IMR-90 (cell line): ENCODE measurements around the gene COL27A1. TPM values are rescaled to one million over a fixed set of nuclear protein-coding genes. Genes with fewer than 3 reads are reported as not detected.

Experiments used
- ATAC-seq: fragments of 200-7000 bp; cut with Tn5 transposase; 2 replicates; pipeline ENCODE4 v1.9.1; 2020; ENCODE audit warnings: low read depth, mild to moderate bottlenecking, moderate library complexity
- BruUV-seq: library from RNA; stranded (reverse); fragments of 400-500 nt; replicated peaks from 2 replicates; lab custom pipeline; 2021; lab: Mats Ljungman, UMichigan
- CTCF ChIA-PET: fragments of 300-600 bp; formaldehyde crosslinking; extraction: SDS; loops from one replicate; lab custom pipeline; 2021; ENCODE audit warnings: antibody characterized with exemption; lab: Yijun Ruan, JAX
- POLR2A ChIA-PET: fragments of 300-600 bp; sonication (Branson Sonifier 250); formaldehyde crosslinking; loops from one replicate; lab custom pipeline; 2022; ENCODE audit warnings: antibody characterized with exemption; ENCODE audit not compliant: unreplicated experiment; lab: Charles Lee
- DNase-seq: peaks from one replicate; pipeline ENCODE4 v3.0.0; 2013
- H2AFZ ChIP-seq: replicated peaks from 2 replicates; pipeline ENCODE3; 2013; ENCODE audit warnings: low read length, mild to moderate bottlenecking; ENCODE audit not compliant: poor library complexity
- H2AK5ac ChIP-seq: 2 replicates; pipeline ENCODE4 v1.6.1; 2013; ENCODE audit warnings: low read depth, low read length, inconsistent platforms
- H2AK9ac ChIP-seq: replicated peaks from 2 replicates; pipeline ENCODE3; 2013; ENCODE audit warnings: mild to moderate bottlenecking, low read depth, low read length, moderate library complexity; ENCODE audit not compliant: poor library complexity
- H2BK120ac ChIP-seq: 2 replicates; pipeline ENCODE4 v1.6.1; 2013; ENCODE audit warnings: low read depth, low read length, inconsistent platforms
- H2BK15ac ChIP-seq: 3 replicates; pipeline ENCODE4 v1.6.1; 2013; ENCODE audit warnings: low read depth, low read length, inconsistent platforms
- H2BK20ac ChIP-seq: 2 replicates; pipeline ENCODE4 v1.6.1; 2013; ENCODE audit warnings: low read depth, mild to moderate bottlenecking, inconsistent platforms, low read length, moderate library complexity
- H2BK5ac ChIP-seq: 2 replicates; pipeline ENCODE4 v1.6.1; 2013; ENCODE audit warnings: mild to moderate bottlenecking, low read depth, low read length, inconsistent platforms; ENCODE audit not compliant: poor library complexity, severe bottlenecking
- H3K14ac ChIP-seq: replicated peaks from 2 replicates; pipeline ENCODE4 v1.6.1; 2013; ENCODE audit warnings: low read depth, low read length, inconsistent platforms
- H3K18ac ChIP-seq: 2 replicates; pipeline ENCODE4 v1.6.1; 2013; ENCODE audit warnings: low read depth, low read length, control low read depth
- H3K23ac ChIP-seq: 2 replicates; pipeline ENCODE4 v1.6.1; 2013; ENCODE audit warnings: low read depth, low read length, inconsistent platforms
- H3K27ac ChIP-seq: 2 replicates; pipeline ENCODE4 v1.5.1; 2013; ENCODE audit warnings: mild to moderate bottlenecking, control low read depth, low read length; ENCODE audit not compliant: insufficient read depth
- H3K27me3 ChIP-seq: 2 replicates; pipeline ENCODE4 v1.6.1; 2013; ENCODE audit warnings: low read length; ENCODE audit not compliant: control insufficient read depth, insufficient read depth
- H3K36me3 ChIP-seq: 2 replicates; pipeline ENCODE4 v1.6.1; 2013; ENCODE audit warnings: low read length, mixed read lengths; ENCODE audit not compliant: control insufficient read depth, insufficient read depth
- H3K4ac ChIP-seq: 2 replicates; pipeline ENCODE4 v1.6.1; 2013; ENCODE audit warnings: low read depth, low read length, inconsistent platforms
- H3K4me1 ChIP-seq: 2 replicates; pipeline ENCODE4 v1.6.1; 2013; ENCODE audit warnings: low read length, mixed read lengths; ENCODE audit not compliant: control insufficient read depth, insufficient read depth
- H3K4me2 ChIP-seq: 2 replicates; pipeline ENCODE4 v1.6.1; 2013; ENCODE audit warnings: low read depth, mild to moderate bottlenecking, control low read depth, low read length, moderate library complexity
- H3K4me3 ChIP-seq: 2 replicates; pipeline ENCODE4 v1.5.1; 2013; ENCODE audit warnings: low read depth, mild to moderate bottlenecking, control low read depth, low read length, moderate library complexity; ENCODE audit not compliant: insufficient read depth
- H3K56ac ChIP-seq: 2 replicates; pipeline ENCODE4 v1.6.1; 2013; ENCODE audit warnings: low read length, inconsistent platforms; ENCODE audit not compliant: insufficient read depth; ENCODE audit errors: extremely low read depth
- H3K79me1 ChIP-seq, 2 experiments: 2 replicates each; pipeline ENCODE4 v1.6.1; 2013; ENCODE audit warnings: low read length in 2 of 2, inconsistent platforms in 1 of 2, low read depth in 1 of 2
- H3K9ac ChIP-seq: 2 replicates; pipeline ENCODE4 v1.6.1; 2013; ENCODE audit warnings: low read depth, low read length, control low read depth
- H3K9me1 ChIP-seq: 2 replicates; pipeline ENCODE4 v1.6.1; 2013; ENCODE audit warnings: low read length, inconsistent platforms; ENCODE audit not compliant: insufficient read depth
- H3K9me3 ChIP-seq: 2 replicates; pipeline ENCODE4 v1.6.1; 2013; ENCODE audit warnings: low read length; ENCODE audit not compliant: control insufficient read depth, insufficient read depth
- H4K20me1 ChIP-seq: 2 replicates; pipeline ENCODE4 v1.6.1; 2013; ENCODE audit warnings: low read length, inconsistent platforms; ENCODE audit not compliant: insufficient read depth
- H4K5ac ChIP-seq: 2 replicates; pipeline ENCODE4 v1.6.1; 2013; ENCODE audit warnings: mild to moderate bottlenecking, low read depth, low read length, control low read depth
- H4K8ac ChIP-seq, 2 experiments: 2 replicates each; pipeline ENCODE4 v1.6.1; 2013; ENCODE audit warnings: low read depth in 2 of 2, low read length in 2 of 2, control low read depth in 1 of 2, inconsistent platforms in 1 of 2
- H4K91ac ChIP-seq: 2 replicates; pipeline ENCODE4 v1.6.1; 2013; ENCODE audit warnings: low read depth, low read length, inconsistent platforms; ENCODE audit not compliant: insufficient read depth
- BHLHE40 ChIP-seq: fragments of 150-350 bp; IDR thresholded peaks from 2 replicates; pipeline ENCODE4 v1.6.1; 2016; ENCODE audit warnings: mild to moderate bottlenecking, low read depth, low read length
- CEBPB ChIP-seq: IDR thresholded peaks from 2 replicates; pipeline ENCODE4 v1.6.1; 2012; ENCODE audit warnings: low read depth, low read length, improper control_type of control experiment
- CHD1 ChIP-seq: IDR thresholded peaks from 2 replicates; pipeline ENCODE4 v1.6.1; 2012; ENCODE audit warnings: low read depth, low read length, improper control_type of control experiment
- CTCF ChIP-seq: conservative IDR thresholded peaks from 2 replicates; pipeline ENCODE4 v1.5.1; 2012; ENCODE audit warnings: mild to moderate bottlenecking, low read depth, low read length, improper control_type of control experiment
- ELK1 ChIP-seq: fragments of 150-350 bp; IDR thresholded peaks from 2 replicates; pipeline ENCODE4 v1.6.1; 2016; ENCODE audit warnings: low read depth, mild to moderate bottlenecking, low read length, moderate library complexity, borderline replicate concordance
- FOS ChIP-seq: fragments of 150-350 bp; IDR thresholded peaks from 2 replicates; pipeline ENCODE4 v1.6.1; 2016; ENCODE audit warnings: low read depth, low read length
- MAFK ChIP-seq: IDR thresholded peaks from 2 replicates; pipeline ENCODE4 v1.6.1; 2012; ENCODE audit warnings: low read depth, low read length, improper control_type of control experiment
- MAZ ChIP-seq: IDR thresholded peaks from 2 replicates; pipeline ENCODE4 v1.6.1; 2012; ENCODE audit warnings: low read depth, mild to moderate bottlenecking, low read length, improper control_type of control experiment, moderate library complexity, borderline replicate concordance
- MXI1 ChIP-seq: IDR thresholded peaks from 2 replicates; pipeline ENCODE4 v1.6.1; 2012; ENCODE audit warnings: low read depth, mild to moderate bottlenecking, low read length, moderate library complexity, borderline replicate concordance
- NFE2L2 ChIP-seq: fragments of 150-350 bp; IDR thresholded peaks from 2 replicates; pipeline ENCODE4 v1.6.1; 2016; ENCODE audit warnings: low read depth, mild to moderate bottlenecking, low read length
- POLR2A ChIP-seq: IDR thresholded peaks from 2 replicates; pipeline ENCODE4 v1.6.1; 2012; ENCODE audit warnings: mild to moderate bottlenecking, low read depth, low read length
- RAD21 ChIP-seq: IDR thresholded peaks from 2 replicates; pipeline ENCODE4 v1.6.1; 2012; ENCODE audit warnings: low read length, improper control_type of control experiment
- RCOR1 ChIP-seq: IDR thresholded peaks from 2 replicates; pipeline ENCODE4 v1.6.1; 2012; ENCODE audit warnings: mild to moderate bottlenecking, low read length, improper control_type of control experiment; ENCODE audit not compliant: insufficient replicate concordance
- RFX5 ChIP-seq: IDR thresholded peaks from 2 replicates; pipeline ENCODE4 v1.8.0; 2012; ENCODE audit warnings: low read depth, mild to moderate bottlenecking, low read length, moderate library complexity
- SMC3 ChIP-seq: fragments of 150-350 bp; IDR thresholded peaks from 2 replicates; pipeline ENCODE4 v1.6.1; 2016; ENCODE audit warnings: low read depth, mild to moderate bottlenecking, antibody characterized with exemption, low read length, moderate library complexity
- WGBS, 2 experiments: methylation state at CpG; one replicate each; pipeline versions ENCODE4 v1.1.5 to v1.1.7; 2013; ENCODE audit warnings: missing lambda C conversion rate in 2 of 2; ENCODE audit not compliant: insufficient read length in 1 of 2; ENCODE audit errors: extremely low coverage in 2 of 2; 5-methylcytosine and 5-hydroxymethylcytosine counted together
- dilution Hi-C: fragments of 300-500 bp; cut with HindIII; formaldehyde crosslinking; loops from one replicate; pipeline ENCODE4 v1.14.3; 2018; ENCODE audit warnings: low sequenced_read_pairs; ENCODE audit not compliant: unreplicated experiment
- in situ Hi-C: fragments of 300-500 bp; cut with MboI; formaldehyde crosslinking; loops from 3 replicates; pipeline ENCODE4 v1.14.3; 2019; ENCODE audit warnings: low sequenced_read_pairs, inconsistent platforms, mixed read lengths
- intact Hi-C: fragments of 100-400 bp; cut with micrococcal nuclease; formaldehyde crosslinking; loops from 2 replicates; pipeline ENCODE4 v1.10.0; 2022
- polyA plus RNA-seq, 3 experiments: library from polyadenylated mRNA; depleted of rRNA; stranded (reverse); fragments of >200 nt; gene quantifications; 2 replicates each; pipeline ENCODE4 v1.2.3, GENCODE V29; 2012; ENCODE audit warnings: low replicate concordance in 1 of 3
- total RNA-seq: library from RNA; depleted of rRNA; stranded (reverse); fragments of >200 nt; gene quantifications from 2 replicates; pipeline ENCODE4 v1.2.3, GENCODE V29; 2012
- TF ChIP-seq, protein P1 (sequence below): fragments of 150-350 bp; IDR thresholded peaks from 2 replicates; pipeline ENCODE4 v1.6.1; 2017; ENCODE audit warnings: mild to moderate bottlenecking, antibody characterized with exemption, low read length, low read depth

Gene COL27A1
- total and polyA plus RNA-seq, 2 of the 4 experiments (the other 2 are of a cell fraction), result 3.2 to 18.3 TPM

DNA sequence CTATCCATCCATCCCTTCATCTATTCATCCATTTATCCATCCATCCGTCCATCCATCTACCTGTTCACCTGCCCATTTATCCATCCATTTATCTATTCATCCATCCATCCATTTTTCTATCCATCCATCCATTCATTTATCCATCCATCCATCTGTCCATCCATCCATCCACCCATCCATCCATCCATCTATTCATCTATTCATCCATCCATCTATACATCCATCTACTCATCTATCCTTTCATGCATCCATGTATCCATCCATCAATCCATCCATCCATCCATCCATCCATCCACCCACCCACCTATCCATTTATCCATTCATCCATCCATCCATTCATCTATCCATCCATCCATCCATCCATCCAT, 10.8 kb downstream of the COL27A1 start:
- Histone ChIP-seq H3K14ac (no peak overlapping the region), H4K91ac (no peak overlapping the region), H2BK20ac (no peak overlapping the region), H3K4ac (no peak overlapping the region), H3K27ac (no peak overlapping the region), H2BK120ac (no peak overlapping the region), H2AFZ (no peak overlapping the region), H3K23ac (no peak overlapping the region), H3K9me1 (peaks cover 12% of the 10 kb centered on the region), H3K56ac (no peak overlapping the region), H4K8ac (no peak overlapping the region), H3K9me3 (no peaks in the 10 kb centered on the region), H3K4me2 (no peak overlapping the region), H3K18ac (no peak overlapping the region), H3K4me3 (no peak overlapping the region), H4K5ac (no peak overlapping the region), H2AK5ac (no peak overlapping the region), H3K9ac (no peak overlapping the region), H2BK15ac (no peak overlapping the region), H3K79me1 (peaks cover 8 to 79% of the 10 kb centered on the region in 2 experiments), H4K20me1 (peaks cover 18% of the 10 kb centered on the region), H3K27me3 (no peaks in the 10 kb centered on the region), H2BK5ac (no peak overlapping the region), H2AK9ac (no peak overlapping the region), H3K36me3 (peaks cover 15% of the 10 kb centered on the region), H3K4me1 (peaks cover 30% of the 10 kb centered on the region)
- WGBS, 2 experiments, result 100% methylated on average over 1 of the region's 1 CpG
- no peak for DNase-seq
- in situ Hi-C loops, result no loop called here
- intact Hi-C loops, result no loop called here
- no peak for TF ChIP-seq RAD21
- no peak for TF ChIP-seq BHLHE40
- TF ChIP-seq RFX5, result no peak
- TF ChIP-seq POLR2A, result no peak
- no peak for TF ChIP-seq NFE2L2
- no peak for TF ChIP-seq MAFK
- no peak for TF ChIP-seq CTCF
- TF ChIP-seq MXI1, result no peak
- no peak for TF ChIP-seq MAZ
- TF ChIP-seq CHD1, result no peak
- TF ChIP-seq RCOR1, result no peak
- no peak for TF ChIP-seq CEBPB
- TF ChIP-seq SMC3, result no peak
- TF ChIP-seq ELK1, result no peak
- TF ChIP-seq, protein P1, sequence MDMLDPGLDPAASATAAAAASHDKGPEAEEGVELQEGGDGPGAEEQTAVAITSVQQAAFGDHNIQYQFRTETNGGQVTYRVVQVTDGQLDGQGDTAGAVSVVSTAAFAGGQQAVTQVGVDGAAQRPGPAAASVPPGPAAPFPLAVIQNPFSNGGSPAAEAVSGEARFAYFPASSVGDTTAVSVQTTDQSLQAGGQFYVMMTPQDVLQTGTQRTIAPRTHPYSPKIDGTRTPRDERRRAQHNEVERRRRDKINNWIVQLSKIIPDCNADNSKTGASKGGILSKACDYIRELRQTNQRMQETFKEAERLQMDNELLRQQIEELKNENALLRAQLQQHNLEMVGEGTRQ, result no peak
- TF ChIP-seq FOS, result no peak
- BruUV-seq, result no TSS peak
- ChIA-PET CTCF (no interaction called here), POLR2A (no interaction called here)
- dilution Hi-C loops, result no loop called here
- no peak for ATAC-seq
